AG04449 (cell line): Measurements from ENCODE around the gene FAM53B.

Experiments
- CTCF ChIA-PET: fragments of 350-600 bp; formaldehyde crosslinking; extraction: SDS; loops from one replicate; lab custom pipeline; 2021; ENCODE audit warnings: antibody characterized with exemption; lab: Yijun Ruan, JAX
- POLR2A ChIA-PET: fragments of 400-600, 350-600 bp; formaldehyde crosslinking; extraction: SDS; loops from one replicate; lab custom pipeline; 2020; ENCODE audit warnings: antibody characterized with exemption, inconsistent platforms; lab: Yijun Ruan, JAX
- DNase-seq: peaks from one replicate; pipeline ENCODE4 v3.0.0-alpha.2; 2010; ENCODE audit warnings: low read depth, low spot score
- H3K4me3 ChIP-seq: 2 replicates; pipeline ENCODE4 v1.5.1; 2011; ENCODE audit warnings: low read depth, mild to moderate bottlenecking, control low read depth, low read length
- TF ChIP-seq, protein P1 (sequence below): IDR thresholded peaks from one replicate; pipeline ENCODE4 v1.5.1; 2011; ENCODE audit warnings: mild to moderate bottlenecking, moderate library complexity, low read length, control low read depth, inconsistent platforms; ENCODE audit not compliant: insufficient read depth; ENCODE audit errors: missing control alignments

Gene FAM53B

GRCh38 chr10:124688889-124689670 is 55.1 kb downstream of the FAM53B start:
- no peak overlapping the region for H3K4me3 ChIP-seq
- ChIA-PET POLR2A (no interaction called here), CTCF (interaction anchor here (0.9 to 1.7 kb wide), 5 partner anchors 10 to 52 kb away, joined by 3 to 6 read pairs (median 3); no protein-coding TSS in a partner anchor)
- TF ChIP-seq, protein P1, sequence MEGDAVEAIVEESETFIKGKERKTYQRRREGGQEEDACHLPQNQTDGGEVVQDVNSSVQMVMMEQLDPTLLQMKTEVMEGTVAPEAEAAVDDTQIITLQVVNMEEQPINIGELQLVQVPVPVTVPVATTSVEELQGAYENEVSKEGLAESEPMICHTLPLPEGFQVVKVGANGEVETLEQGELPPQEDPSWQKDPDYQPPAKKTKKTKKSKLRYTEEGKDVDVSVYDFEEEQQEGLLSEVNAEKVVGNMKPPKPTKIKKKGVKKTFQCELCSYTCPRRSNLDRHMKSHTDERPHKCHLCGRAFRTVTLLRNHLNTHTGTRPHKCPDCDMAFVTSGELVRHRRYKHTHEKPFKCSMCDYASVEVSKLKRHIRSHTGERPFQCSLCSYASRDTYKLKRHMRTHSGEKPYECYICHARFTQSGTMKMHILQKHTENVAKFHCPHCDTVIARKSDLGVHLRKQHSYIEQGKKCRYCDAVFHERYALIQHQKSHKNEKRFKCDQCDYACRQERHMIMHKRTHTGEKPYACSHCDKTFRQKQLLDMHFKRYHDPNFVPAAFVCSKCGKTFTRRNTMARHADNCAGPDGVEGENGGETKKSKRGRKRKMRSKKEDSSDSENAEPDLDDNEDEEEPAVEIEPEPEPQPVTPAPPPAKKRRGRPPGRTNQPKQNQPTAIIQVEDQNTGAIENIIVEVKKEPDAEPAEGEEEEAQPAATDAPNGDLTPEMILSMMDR: no peak
- DNase-seq: no peak

DNA sequence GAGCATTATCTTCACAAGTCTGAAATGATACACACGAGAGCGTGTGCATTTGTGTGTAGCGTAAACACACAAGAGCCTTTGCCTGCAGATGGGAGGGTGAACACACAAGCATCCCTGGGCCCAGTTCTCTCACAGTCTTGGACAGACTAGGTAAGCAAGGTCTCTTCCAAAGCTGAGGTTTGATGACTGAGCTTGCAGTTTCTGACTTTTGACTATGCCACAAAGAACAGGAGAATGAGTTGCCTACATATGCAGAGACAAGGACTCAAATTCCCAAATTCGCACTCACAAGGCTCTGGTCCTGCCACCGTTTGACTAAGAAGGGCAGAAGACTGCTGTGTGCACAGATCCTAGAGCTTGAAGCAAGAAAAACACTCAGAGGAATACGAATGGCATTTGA is 55.8 kb downstream of the FAM53B start:
- H3K4me3 ChIP-seq: no peak overlapping the region
- TF ChIP-seq, protein P1: no peak
- no peak for DNase-seq
- CTCF ChIA-PET: interaction anchor here (1.0 to 1.3 kb wide), 2 partner anchors 12 to 53 kb away, joined by 3 to 4 read pairs; no protein-coding TSS in a partner anchor
- POLR2A ChIA-PET: interaction anchor here (0.6 kb wide), 1 partner anchor 128 kb away, joined by 3 read pairs; no protein-coding TSS in a partner anchor

DNA sequence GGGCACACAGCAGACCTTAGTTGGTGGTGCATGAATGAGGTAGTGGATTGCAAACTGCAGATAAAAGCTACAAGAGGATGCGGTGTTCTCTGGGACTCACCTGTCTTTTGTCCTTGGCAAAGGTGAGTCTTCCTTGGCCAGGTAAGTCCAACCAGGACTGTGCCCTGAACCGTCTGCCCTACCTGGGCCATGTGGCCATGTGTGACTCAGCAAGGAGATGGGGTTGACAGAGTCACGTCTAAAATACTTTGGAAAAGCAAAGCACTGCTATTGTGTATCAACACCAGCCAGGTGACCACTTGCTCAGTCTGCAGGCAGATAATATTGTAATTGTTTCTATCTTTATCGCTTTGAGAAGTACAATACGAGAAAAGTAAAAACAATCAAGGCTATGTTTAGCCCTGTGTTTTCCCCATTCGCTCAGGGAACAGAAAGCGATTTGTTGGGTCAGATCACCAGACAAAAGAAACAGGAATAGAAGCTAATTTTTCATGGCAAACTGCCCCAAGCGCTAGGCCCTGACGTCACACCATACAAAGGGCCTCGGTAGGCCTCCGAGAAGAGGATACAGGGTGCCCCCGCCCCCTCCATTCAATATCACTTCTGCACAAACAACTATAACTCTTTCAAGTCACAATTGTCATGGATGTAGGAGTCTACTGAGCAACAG is 57.3 kb downstream of the FAM53B start:
- no peak for DNase-seq
- TF ChIP-seq, protein P1: no peak
- no peak overlapping the region for H3K4me3 ChIP-seq
- ChIA-PET CTCF (interaction anchor here (1.2 kb wide), 1 partner anchor 156 kb away, joined by 3 read pairs; no protein-coding TSS in a partner anchor), POLR2A (no interaction called here)

DNA sequence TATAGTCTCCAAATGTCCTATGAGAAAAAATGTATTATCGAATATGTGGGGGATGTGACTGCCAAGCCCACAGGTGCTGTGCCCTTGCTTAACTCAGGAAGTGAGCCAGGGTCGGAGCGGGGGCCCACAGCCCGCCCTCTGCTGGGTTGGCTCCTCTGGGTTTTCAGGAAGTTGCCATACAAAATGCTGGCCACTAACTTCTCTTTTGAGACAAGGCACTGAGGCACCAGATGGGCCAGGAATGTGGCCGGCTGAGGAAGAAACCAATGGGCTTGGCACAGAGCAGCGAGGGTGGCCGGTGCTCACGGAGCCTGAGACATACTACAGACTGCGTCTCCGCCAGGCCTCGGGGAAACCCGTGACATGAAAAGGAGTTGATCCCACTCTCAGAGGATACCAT is 58.9 kb downstream of the FAM53B start:
- TF ChIP-seq, protein P1: no peak
- H3K4me3 ChIP-seq: no peak overlapping the region
- no peak for DNase-seq
- CTCF ChIA-PET: interaction anchor here (1.8 kb wide), 1 partner anchor 56 kb away, joined by 6 read pairs; no protein-coding TSS in a partner anchor
- POLR2A ChIA-PET: no interaction called here

DNA sequence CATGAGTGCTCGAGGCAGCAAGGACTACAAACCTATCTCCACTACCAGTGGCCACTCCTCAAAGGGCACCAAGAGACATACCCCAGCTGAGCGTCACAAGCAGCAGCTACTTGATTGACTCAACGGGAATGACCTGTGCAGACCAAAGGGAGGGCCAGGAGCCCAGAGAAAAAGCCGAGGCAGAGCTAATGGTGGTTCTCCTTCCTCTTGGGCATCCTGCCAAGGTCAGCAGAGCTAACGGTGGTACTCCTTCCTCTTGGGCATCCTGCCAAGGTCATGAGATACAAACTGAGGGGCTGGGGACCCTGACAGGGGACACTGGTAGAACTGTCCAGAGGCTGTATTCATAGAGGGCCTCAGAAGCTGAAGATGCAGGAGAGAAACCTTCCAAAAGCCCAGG is 60.4 kb downstream of the FAM53B start:
- TF ChIP-seq, protein P1: no peak
- POLR2A ChIA-PET: no interaction called here
- H3K4me3 ChIP-seq: no peak overlapping the region
- CTCF ChIA-PET: interaction anchor here (1.2 to 1.8 kb wide), 2 partner anchors 11 to 57 kb away, joined by 3 to 6 read pairs; no protein-coding TSS in a partner anchor
- DNase-seq: no peak
